ENCODE results near the gene SH3RF1.

DNA sequence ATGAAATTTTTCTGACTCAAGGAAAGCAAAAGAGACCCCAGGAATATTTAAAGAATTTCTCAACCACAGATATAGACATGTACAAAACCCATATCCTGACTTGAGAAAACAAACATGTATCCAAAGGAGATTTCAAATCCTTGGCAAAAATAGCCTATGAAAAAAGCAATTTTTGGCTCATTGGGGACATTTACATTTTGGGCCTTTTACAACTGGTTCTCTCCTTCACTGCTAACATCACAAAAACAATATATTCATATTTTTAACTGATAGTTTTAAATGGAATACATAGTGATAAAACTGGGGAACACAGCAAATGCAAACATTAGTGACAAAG lies 65.0 kb downstream of the SH3RF1 start:
- no peak for TF ChIP-seq POLR2A (IDR thresholded peaks at IDR 0.05)
- TF ChIP-seq, protein P1, sequence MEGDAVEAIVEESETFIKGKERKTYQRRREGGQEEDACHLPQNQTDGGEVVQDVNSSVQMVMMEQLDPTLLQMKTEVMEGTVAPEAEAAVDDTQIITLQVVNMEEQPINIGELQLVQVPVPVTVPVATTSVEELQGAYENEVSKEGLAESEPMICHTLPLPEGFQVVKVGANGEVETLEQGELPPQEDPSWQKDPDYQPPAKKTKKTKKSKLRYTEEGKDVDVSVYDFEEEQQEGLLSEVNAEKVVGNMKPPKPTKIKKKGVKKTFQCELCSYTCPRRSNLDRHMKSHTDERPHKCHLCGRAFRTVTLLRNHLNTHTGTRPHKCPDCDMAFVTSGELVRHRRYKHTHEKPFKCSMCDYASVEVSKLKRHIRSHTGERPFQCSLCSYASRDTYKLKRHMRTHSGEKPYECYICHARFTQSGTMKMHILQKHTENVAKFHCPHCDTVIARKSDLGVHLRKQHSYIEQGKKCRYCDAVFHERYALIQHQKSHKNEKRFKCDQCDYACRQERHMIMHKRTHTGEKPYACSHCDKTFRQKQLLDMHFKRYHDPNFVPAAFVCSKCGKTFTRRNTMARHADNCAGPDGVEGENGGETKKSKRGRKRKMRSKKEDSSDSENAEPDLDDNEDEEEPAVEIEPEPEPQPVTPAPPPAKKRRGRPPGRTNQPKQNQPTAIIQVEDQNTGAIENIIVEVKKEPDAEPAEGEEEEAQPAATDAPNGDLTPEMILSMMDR (IDR thresholded peaks at IDR 0.05): no peak
